ENCODE results near the gene PEAK1. TPM values are rescaled to one million over a fixed set of nuclear protein-coding genes. Genes with fewer than 3 reads are reported as not detected.

The PEAK1 gene
- total and polyA plus RNA-seq, 10 of the 15 experiments (the other 5 are each of a cell fraction or from before 2014, with no cell fraction given) = 0.62 to 24.2 (median 11.2) TPM

DNA sequence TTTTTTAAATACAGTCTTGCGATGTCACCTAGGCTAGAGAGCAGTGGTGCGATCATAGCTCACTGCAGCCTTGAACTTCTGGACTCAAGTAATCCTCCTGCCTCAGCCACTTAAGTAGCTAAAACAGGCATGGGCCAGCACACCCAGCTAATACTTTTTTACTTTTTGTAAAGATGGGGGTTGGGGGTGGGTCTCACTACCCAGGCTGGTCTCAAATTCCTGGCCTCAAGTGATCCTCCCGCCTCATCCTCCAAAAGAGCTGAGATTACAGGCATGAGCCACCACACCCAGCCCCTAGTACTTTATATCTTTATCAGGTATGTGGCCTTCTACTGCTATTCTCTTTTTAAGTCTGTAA, 8.3 kb downstream of the PEAK1 start (continued):
- no peak for TF ChIP-seq EGR1 (IDR thresholded peaks at IDR 0.05; ENCODE audit: borderline replicate concordance in 1 of 2, low read depth in 2 of 2, low read length in 2 of 2)
- TF ChIP-seq SRF (IDR thresholded peaks at IDR 0.05; ENCODE audit: low read depth in 2 of 2, low read length in 2 of 2) = no peak
- TF ChIP-seq EP300 (IDR thresholded peaks at IDR 0.05; ENCODE audit: borderline replicate concordance in 1 of 2, control insufficient read depth in 1 of 2, low read depth in 2 of 2, low read length in 2 of 2) = no peak
- TF ChIP-seq SUZ12 (IDR thresholded peaks at IDR 0.05; ENCODE audit: unreplicated experiment) = no peak
- 0 out of 4 replicates have a peak, but pooled peaks of 1 of the 2 experiments have one; percentile 10 for TF ChIP-seq IKZF2 (IDR thresholded peaks at IDR 0.05)
- TF ChIP-seq, protein P1, sequence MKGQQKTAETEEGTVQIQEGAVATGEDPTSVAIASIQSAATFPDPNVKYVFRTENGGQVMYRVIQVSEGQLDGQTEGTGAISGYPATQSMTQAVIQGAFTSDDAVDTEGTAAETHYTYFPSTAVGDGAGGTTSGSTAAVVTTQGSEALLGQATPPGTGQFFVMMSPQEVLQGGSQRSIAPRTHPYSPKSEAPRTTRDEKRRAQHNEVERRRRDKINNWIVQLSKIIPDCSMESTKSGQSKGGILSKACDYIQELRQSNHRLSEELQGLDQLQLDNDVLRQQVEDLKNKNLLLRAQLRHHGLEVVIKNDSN (IDR thresholded peaks at IDR 0.05; ENCODE audit: borderline replicate concordance, extremely low read length, insufficient read depth, low read depth, low read length) = no peak
- TF ChIP-seq JUND (IDR thresholded peaks at IDR 0.05; ENCODE audit: low read depth, low read length) = no peak
- TF ChIP-seq SP1 (IDR thresholded peaks at IDR 0.05; ENCODE audit: low read depth, low read length) = no peak
- TF ChIP-seq BRCA1 (IDR thresholded peaks at IDR 0.05; ENCODE audit: low read depth, low read length) = no peak
- no peak for TF ChIP-seq RAD21 (IDR thresholded peaks at IDR 0.05; ENCODE audit: insufficient read depth, low read depth, low read length)
- 0 out of 2 replicates have a peak, but pooled peaks have one; percentile 13 for TF ChIP-seq NR2F1 (conservative IDR thresholded peaks at IDR 0.05)
- TF ChIP-seq SPI1 (IDR thresholded peaks at IDR 0.05; ENCODE audit: borderline replicate concordance, insufficient read depth, low read depth, low read length) = no peak
- TF ChIP-seq, protein P2, sequence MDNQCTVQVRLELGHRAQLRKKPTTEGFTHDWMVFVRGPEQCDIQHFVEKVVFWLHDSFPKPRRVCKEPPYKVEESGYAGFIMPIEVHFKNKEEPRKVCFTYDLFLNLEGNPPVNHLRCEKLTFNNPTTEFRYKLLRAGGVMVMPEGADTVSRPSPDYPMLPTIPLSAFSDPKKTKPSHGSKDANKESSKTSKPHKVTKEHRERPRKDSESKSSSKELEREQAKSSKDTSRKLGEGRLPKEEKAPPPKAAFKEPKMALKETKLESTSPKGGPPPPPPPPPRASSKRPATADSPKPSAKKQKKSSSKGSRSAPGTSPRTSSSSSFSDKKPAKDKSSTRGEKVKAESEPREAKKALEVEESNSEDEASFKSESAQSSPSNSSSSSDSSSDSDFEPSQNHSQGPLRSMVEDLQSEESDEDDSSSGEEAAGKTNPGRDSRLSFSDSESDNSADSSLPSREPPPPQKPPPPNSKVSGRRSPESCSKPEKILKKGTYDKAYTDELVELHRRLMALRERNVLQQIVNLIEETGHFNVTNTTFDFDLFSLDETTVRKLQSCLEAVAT (IDR thresholded peaks at IDR 0.05) = no peak; the same call in 1 of the 2 replicates
- no peak for TF ChIP-seq MEF2A (IDR thresholded peaks at IDR 0.05; ENCODE audit: insufficient read depth, low read depth, low read length)
- TF ChIP-seq BHLHE40 (IDR thresholded peaks at IDR 0.05; ENCODE audit: borderline replicate concordance in 1 of 2, low read depth in 2 of 2, low read length in 1 of 2) = no peak
- TF ChIP-seq, protein P3, sequence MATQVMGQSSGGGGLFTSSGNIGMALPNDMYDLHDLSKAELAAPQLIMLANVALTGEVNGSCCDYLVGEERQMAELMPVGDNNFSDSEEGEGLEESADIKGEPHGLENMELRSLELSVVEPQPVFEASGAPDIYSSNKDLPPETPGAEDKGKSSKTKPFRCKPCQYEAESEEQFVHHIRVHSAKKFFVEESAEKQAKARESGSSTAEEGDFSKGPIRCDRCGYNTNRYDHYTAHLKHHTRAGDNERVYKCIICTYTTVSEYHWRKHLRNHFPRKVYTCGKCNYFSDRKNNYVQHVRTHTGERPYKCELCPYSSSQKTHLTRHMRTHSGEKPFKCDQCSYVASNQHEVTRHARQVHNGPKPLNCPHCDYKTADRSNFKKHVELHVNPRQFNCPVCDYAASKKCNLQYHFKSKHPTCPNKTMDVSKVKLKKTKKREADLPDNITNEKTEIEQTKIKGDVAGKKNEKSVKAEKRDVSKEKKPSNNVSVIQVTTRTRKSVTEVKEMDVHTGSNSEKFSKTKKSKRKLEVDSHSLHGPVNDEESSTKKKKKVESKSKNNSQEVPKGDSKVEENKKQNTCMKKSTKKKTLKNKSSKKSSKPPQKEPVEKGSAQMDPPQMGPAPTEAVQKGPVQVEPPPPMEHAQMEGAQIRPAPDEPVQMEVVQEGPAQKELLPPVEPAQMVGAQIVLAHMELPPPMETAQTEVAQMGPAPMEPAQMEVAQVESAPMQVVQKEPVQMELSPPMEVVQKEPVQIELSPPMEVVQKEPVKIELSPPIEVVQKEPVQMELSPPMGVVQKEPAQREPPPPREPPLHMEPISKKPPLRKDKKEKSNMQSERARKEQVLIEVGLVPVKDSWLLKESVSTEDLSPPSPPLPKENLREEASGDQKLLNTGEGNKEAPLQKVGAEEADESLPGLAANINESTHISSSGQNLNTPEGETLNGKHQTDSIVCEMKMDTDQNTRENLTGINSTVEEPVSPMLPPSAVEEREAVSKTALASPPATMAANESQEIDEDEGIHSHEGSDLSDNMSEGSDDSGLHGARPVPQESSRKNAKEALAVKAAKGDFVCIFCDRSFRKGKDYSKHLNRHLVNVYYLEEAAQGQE (IDR thresholded peaks at IDR 0.05; ENCODE audit: low read depth, low read length) = no peak
- TF ChIP-seq SIN3A (IDR thresholded peaks at IDR 0.05; ENCODE audit: low read depth, low read length) = no peak
- TF ChIP-seq, protein P4, sequence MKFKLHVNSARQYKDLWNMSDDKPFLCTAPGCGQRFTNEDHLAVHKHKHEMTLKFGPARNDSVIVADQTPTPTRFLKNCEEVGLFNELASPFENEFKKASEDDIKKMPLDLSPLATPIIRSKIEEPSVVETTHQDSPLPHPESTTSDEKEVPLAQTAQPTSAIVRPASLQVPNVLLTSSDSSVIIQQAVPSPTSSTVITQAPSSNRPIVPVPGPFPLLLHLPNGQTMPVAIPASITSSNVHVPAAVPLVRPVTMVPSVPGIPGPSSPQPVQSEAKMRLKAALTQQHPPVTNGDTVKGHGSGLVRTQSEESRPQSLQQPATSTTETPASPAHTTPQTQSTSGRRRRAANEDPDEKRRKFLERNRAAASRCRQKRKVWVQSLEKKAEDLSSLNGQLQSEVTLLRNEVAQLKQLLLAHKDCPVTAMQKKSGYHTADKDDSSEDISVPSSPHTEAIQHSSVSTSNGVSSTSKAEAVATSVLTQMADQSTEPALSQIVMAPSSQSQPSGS (IDR thresholded peaks at IDR 0.05; ENCODE audit: low read length) = no peak
- TF ChIP-seq JUNB (IDR thresholded peaks at IDR 0.05) = no peak
- TF ChIP-seq POLR2A (IDR thresholded peaks at IDR 0.05; ENCODE audit: low read depth, low read length) = no peak
- no peak for TF ChIP-seq ZBED1 (IDR thresholded peaks at IDR 0.05; ENCODE audit: borderline replicate concordance)
- no peak for TF ChIP-seq STAT1 (conservative IDR thresholded peaks at IDR 0.05)

All from GM12878 (cell line).